Hindlimb muscle (tissue), 1 donor: ENCODE data around the gene DNAJC7. TPM values are rescaled to one million over a fixed set of nuclear protein-coding genes. Genes with fewer than 3 reads are reported as not detected.

Experiments
- DNase-seq: peaks from one replicate; pipeline ENCODE4 v3.0.0-alpha.2; 2013
- polyA plus RNA-seq: library from polyadenylated mRNA; unstranded; fragments of 120-200 nt; gene quantifications from one replicate; pipeline ENCODE4 v1.2.1, GENCODE V29; 2013; ENCODE audit not compliant: insufficient read length

DNAJC7 gene, protein sequence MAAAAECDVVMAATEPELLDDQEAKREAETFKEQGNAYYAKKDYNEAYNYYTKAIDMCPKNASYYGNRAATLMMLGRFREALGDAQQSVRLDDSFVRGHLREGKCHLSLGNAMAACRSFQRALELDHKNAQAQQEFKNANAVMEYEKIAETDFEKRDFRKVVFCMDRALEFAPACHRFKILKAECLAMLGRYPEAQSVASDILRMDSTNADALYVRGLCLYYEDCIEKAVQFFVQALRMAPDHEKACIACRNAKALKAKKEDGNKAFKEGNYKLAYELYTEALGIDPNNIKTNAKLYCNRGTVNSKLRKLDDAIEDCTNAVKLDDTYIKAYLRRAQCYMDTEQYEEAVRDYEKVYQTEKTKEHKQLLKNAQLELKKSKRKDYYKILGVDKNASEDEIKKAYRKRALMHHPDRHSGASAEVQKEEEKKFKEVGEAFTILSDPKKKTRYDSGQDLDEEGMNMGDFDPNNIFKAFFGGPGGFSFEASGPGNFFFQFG
- polyA plus RNA-seq = 95.6 TPM

DNA sequence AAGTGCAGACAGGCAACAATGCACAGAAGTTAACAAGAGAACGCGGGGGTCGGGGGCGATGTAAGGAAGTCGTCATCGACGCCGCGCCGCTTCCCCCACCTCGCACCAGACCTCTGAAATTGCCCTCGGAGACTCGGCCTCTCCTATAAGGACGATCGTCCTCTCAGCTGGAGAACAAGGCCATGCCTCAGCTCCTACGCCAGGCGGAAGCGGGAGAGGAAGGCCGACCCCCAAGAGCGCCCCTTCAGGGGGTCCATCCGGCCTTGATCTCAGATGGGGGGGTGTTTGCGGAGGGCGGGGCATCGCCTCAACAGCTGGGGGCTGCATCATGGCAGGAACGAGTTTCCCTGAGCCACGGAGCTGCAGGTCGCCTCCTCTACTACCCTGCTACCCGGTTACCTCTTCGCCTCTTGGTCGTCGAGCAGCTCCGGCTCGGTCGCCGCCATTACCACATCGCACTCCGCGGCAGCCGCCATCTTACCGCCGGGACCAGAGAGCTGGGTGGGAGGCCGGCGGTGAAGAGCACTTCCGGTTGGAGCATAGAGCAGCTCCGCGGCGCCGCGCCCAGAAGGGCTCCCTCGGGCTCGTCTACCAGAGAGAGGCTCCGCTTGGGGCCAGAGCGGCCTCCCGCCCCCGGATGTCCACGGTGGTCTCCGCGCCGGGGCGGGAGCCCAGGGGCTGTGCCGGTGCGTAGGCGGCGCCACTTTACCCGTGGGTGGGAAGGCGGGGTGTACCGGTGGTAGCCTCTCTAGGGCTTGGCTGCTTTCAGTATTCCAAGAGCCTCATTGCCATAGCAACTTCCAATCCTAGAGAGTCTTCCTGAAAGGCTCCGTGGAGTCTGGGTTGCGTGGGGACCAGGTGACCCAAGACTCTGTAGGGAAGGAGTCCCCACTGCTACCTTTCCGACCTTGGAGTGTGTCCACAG, at the start of gene DNAJC7:
TSS of gene DNAJC7 (minus strand) at position 499 of the 925 bp plus-strand sequence. CDS start at position 476, 23 bp downstream.
- peak; percentile 93 for DNase-seq

DNA sequence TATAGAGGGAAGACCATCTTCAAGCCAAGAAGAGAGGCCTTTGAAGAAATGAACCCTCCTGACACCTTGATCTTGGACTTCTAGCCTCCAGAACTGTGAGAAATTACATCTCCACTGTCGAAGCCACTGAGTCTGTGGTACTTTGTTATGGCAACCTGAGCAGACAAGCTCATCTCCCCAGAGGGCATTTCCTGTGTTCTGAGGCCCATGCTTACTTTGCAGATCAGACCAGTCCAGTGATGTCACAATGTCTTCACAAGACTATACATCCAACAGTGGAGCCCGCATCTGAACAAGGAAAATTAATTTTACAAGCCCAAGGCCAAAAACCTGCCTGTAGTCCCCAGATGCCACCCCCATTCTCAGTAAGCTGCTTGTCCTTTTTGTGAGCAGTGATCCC, 48.0 kb upstream of the DNAJC7 start:
- no peak for DNase-seq

DNA sequence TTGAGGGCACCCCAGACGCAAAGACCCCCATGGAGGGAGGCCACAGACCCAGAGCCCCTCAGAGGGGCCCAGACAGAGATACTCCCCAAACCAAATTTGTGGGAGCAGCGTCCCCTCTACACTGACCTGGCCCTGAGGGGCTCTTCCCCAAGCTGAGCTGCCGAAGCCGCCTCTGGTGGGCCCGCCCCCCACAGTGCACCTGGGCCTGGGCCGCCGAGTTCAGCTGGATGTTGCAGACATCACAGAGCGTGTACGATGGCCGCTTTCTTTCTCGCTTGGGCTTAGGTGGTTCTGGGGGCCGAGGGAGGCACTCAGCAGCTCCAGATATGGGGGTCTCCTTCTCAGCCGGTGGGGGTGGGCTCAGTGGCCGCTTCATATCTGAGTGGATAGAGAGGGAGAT, 45.4 kb upstream of the DNAJC7 start:
- no peak for DNase-seq

DNA sequence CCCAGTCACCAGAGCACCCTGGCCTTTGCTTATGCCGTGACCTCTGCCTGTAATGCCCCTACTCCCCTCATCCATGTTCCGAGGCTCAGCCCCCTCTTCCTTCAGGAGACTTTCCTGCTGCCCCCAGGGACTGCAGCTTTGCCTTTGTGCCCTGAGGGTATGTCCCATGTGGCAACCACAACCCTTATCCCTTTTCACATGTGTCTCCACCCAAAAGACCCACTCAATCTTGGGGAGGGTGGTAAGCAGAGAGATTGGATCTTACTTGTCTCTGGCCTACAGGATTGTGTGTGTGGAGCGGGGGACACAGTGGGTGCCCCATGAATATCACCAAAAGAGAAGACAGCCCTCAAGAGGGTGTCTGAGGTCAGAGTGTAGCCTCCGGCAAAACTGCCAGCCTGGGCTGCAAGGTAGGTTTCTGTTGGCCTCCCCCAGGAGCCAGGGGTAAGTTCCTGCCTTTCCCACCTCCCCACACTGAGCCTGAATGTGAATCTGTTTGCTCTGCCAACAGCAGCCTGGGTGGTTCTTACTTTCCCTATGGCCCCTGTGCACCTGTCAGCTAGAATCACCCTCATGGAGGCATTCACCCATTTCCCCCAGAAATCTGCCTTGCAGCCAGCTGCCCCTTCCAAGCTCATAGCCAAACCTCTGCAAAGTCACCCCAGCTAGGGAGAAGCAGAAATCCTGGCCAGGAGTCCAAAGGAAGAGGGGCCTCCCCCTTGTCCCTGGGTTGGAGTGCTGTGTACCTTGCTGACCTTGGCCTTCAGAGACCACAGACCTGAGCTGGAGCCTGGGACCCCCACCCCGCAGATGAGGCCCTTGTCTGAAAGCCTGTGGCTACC, 44.6 kb upstream of the DNAJC7 start:
- no peak for DNase-seq

DNA sequence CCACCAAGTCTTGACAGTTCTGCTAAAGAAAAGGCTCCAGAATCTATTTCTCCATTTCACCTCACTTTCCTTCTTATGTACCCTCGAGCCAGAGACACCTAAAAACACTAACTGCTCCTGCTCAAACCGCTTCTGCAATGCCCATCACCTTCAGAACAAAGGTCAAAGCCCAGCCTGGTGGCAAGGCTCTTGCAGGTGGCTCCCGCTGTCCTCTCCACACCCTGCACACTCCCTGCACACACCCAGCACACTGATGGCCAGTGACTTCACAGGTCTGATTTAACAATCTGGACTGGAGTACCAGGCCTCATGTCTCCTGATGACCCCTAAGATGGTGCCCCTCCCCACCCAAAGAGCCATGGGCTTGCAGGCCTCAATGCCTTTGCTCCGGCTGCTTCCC, 43.0 kb upstream of the DNAJC7 start:
- no peak for DNase-seq

DNA sequence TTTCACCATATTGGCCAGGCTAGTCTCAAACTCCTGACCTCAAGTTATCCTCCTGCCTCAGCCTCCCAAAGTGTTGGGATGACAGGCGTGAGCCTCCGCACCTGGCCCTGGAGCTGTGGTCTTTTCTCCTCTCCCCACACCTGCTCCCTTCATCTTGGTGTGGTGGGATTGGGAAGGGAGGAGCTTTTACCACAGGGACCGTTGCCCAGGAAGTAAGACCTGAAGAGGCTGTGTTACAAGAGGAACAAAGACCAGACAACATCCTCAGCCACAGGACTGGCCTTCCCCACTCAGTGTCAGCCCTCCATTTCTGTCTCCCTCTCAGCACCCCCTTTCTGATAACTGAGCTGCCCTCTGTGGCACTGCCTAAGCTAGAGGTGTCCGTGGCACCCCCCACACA, 42.6 kb upstream of the DNAJC7 start:
- no peak for DNase-seq

DNA sequence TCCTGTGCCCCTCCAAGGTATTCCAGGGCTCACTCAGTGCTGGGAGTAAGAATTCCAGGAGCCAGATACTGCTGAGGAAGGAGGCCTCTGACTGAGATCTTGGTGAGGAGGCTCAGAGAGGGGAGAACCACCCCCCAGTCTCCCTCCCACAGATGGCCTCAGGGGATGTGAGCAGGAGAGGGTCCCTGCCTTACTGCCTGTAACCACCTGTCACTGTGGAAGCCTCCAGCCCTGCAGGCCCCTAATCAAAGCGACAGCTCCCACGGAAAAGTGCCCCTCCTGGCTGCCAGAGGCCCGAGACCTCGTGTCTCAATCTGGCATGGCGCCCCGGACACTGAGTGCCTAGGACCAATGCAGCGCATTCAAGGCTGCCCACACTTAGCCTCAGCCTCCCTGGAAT, 40.8 kb upstream of the DNAJC7 start:
- DNase-seq = no peak

DNA sequence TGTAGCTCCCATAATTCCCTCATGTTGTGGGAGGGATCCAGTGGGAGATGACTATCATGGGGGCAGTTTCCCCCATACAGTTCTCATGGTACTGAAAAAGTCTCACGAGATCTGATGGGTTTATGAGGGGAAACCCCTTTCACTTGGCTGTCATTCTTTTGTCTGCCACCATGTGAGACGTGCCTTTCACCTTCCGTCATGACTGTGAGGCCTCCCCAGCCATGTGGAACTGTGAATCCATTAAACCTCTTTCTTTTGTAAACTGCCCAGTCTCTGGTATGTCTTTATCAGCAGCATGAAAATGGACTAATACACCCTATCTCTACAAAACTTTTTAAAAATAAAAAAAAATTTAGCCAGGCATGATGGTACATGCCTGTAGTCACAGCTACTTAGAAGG, 39.4 kb upstream of the DNAJC7 start:
- DNase-seq = no peak

DNA sequence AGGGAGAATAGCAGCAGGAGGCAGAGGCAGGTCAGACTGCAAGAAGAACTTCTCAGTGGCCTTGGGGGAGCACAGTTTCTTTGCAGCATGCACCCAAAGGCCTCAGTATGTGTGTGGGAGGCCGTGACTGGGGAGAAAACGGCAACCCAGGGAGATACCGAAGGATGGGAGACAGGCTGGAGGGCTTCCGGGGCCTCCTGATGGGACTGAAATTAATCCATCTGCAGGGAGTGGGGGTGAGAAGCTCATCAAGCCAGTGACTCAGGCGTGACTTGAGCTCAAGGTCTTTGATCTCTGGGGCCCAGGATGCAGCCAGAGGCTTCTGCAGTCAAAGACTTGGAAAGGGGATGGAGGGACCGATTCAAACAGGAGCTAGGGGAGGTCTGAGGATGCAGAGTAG, 38.3 kb upstream of the DNAJC7 start:
- no peak for DNase-seq

DNA sequence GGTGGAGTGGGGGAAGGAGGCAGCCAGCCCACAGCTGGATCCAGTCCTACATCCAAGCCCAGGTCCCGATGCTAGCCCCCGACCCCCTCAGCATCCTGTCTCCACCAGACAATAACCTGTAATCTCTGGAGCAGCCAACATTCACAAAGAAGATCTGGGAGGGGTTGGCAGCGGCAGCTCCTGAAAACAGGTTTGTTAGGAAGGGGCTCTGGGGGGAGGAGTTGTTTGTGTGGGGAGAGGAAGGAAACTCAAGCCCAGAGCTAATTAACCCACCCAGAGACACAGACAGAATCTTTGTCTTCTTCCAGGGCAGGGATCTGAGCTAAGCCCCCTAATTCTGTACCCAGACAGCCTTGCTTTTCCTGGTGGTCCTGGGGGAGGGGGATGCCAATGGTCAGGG, 37.8 kb upstream of the DNAJC7 start:
- no peak for DNase-seq

DNA sequence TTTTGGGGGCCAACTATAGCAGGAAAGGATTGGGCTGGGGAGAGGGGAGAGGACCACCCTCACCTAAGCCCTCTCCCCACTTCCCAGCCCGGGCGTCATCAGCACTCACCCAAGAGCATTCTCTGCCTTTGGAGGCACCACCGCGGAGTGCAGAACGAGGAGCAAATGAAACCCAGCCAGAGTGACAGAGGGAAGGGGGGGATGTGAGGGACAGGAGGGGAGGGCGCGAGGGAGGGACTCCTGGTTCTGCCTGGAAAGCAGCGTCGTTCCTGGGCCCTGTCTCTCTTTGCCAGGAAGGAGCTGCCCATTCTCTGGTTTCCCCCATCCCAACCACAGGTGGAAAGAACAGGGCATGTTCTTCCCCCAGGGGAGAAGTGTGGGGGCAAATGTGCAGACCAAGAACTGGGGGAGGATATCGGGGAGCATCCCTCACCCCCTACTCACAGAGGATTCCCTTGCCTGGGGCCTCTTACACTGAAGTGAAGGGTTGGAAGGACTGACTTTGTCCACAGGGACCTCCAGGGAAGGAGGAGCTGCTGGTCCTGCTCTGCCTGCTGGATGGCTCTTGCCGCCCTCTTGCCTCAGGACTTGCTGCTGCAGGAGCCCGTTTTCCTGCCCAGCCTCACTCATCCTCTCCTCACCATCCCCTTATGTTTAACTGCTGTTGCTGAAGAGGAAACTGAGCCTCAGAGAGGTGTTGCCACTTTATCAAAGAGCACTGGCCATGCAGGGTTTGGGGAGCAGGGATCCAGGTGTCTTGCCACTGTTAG, 36.7 kb upstream of the DNAJC7 start:
- DNase-seq = no peak

DNA sequence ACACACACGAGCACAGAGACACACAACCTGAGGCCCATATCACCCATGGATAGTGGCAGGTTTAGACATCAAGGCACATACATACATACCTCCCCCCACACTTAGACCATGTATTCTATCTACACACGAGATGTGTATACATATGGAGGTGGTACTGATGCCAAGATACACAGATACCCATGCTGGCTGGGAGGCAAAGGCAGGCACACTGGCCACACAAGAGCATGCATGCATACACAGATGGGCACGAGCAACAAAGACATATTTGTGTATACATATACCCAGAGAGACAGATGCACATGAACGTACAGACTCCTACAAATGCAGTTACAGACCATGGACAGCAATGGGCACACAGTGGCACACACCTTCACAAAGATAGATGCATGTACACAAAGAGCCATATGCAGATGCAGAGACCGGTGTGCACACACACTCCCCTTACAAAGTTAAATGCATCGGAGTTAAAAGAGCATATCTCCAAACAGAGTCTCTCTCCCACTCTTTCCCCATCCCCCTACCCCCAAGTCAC, 35.2 kb upstream of the DNAJC7 start:
- DNase-seq = no peak

DNA sequence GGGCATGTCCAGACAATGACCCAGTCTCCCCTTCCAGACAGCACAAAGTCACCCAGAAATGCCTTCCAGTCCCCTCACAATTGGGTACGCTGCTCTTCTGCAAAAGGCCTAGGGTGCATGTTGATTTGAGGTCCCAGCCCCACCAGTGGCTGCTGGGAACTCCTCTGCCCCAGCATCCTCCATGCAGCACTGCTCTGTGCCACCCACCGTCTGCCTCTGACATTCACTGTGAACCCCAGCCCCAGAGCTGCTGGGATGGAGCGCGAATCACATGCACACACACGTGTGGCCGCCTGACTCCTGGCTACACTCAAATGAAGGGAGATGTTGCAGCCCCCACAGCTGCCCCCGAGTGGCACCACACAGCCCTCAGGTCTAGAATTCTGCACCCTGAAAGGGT, 34.4 kb upstream of the DNAJC7 start:
- no peak for DNase-seq

DNA sequence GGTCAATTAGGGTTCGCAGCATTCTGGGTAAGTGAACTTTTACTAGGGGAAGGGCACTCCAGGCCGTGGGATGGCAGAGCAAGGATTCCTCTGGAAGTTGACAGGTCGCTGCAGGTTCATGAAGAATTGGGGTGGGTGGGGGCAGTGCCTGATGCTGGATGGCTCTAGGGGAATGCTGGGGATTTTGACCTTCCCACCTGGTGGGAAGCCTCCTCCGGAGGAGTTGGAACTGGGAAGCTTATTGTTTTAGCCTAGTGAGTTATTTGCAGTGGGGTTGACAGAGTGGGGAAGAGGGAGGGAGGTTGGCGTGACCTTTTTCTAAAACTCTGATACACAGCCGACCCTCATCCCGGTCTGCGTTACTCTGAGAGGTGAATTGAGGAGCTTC, 33.8 kb upstream of the DNAJC7 start:
- no peak for DNase-seq

DNA sequence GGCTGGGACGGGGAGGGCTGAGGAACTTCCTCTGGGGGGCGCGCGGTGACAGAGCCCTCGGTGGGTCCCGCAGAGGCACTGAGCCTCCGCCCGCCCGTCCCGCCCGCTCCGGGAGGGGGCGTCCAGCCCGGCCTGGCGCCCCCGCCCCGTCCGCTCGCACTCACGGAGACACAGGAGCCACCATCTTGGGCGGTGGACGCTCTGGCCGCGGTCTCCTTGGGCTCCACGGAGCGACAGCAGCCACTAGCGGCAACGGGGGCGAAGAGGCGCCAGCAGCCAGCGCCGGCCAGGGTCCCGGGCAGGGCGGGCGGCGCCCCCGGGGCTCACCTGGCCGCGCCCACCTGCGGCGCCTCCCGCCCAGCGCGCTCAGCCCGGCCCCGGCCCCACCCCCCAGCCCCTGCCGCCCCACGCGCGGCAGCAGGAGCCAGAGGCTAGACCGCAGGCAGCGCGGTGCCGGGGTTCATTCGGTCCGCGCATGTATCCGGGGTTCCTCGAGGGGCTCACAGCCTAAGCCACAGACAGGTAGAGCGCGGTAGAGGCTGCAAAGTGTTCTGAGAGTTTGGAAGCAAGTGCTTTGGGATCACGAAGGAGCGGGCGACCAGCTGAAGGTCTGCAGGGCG, 33.3 kb upstream of the DNAJC7 start, which contains the start of gene C17orf113:
TSS of gene C17orf113 (minus strand) at position 209 of the 620 bp plus-strand sequence. CDS start 7,225 bp downstream, outside the sequence.
- peak; percentile 53 for DNase-seq

DNA sequence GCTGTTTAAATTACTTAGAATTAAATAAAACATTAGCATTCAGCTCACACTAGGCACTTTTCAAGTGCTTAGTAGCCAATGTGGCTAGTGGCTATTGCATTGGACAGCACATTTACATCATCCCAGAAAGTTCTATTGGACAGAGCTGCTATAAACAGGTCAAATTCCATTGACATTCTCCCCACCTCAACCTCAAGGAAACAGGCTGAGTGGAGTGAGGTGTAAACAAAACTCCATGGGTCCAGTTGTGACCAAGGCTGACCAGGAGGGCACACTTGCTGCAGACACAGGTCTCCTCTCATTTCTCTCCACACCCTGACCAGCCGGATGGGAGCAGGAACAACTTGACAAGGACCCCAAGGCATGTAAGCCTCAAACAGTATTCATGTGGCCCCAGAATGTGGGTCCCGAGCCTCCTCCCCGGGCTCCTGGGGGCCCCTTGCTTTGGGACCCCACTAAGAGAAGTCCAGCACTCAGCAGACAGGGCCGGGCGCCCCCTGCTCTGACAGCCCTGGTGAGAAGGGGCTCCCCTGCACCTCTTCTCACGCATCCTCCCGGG, 32.7 kb upstream of the DNAJC7 start:
- DNase-seq = no peak

DNA sequence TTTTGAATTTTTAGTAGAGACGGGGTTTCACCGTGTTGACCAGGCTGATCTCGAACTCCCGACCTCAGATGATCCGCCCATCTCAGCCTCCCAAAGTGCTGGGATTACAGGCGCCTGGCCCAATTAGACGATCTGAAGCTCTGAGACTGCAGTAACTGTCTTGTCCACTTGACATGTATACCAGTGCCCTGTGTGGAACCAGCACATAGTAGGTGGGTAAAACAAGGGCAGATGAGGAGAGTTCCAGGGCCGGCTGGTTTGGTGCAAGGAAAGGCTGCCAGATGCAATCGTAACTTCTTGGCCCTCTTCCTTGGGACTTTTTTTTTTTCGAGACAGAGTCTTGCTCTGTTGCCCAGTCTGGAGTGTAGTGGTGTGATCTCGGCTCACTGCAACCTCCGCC, 30.1 kb upstream of the DNAJC7 start:
- DNase-seq = no peak

DNA sequence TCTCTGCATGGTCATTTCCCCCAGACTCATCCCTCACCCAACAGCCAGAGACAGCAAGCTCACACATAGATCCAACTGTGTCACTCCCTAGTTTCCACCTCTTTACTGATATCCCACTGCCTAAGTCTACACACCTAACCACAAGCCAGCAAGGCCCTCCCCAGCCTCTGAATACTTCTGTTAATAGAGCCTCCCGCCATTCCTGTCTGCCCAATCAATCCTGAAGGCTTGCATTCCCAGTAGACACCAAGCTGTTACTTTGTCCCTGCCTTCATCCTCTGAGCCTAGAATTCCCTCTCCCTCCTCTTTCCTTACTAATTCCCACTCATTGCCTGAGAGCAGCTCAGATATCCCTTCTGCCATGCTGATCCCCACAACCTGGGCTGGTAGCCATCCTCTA, 28.5 kb upstream of the DNAJC7 start:
- no peak for DNase-seq

DNA sequence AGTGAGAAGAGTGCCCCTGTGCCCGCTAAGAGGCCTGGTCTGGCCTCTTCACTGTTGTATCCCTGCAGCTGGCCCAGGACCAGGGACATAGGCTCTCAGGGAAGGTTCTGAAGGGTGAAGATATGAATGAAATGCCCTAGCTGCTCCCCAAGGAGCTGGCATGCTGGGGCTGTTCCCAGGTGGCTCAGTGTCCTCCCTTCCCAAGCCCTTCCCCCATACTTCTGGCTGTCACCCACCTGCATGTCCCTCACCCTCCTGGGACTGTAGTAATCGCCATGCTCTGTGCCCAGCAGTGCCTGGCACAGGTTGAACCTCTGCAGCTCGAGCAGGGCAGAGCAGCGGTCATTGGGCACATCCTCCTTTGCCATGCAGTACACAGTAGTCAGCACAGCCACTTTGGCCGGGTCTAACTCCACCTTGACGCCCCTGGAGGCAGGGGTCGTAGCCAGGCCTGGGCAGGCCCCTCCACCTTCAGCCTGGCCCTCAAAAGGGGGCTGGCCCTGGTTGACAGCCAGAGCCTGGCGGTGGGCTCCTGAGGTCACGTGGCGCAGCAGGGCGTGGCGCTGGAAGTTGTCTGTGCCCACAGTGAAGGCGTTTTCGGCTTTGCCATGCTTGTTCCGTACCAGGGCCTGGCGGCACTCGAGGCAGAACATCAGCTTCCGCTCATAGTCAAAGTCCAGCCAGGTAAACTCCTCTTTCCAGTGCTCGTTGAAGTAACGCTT, 25.5 kb upstream of the DNAJC7 start:
- DNase-seq = no peak

DNA sequence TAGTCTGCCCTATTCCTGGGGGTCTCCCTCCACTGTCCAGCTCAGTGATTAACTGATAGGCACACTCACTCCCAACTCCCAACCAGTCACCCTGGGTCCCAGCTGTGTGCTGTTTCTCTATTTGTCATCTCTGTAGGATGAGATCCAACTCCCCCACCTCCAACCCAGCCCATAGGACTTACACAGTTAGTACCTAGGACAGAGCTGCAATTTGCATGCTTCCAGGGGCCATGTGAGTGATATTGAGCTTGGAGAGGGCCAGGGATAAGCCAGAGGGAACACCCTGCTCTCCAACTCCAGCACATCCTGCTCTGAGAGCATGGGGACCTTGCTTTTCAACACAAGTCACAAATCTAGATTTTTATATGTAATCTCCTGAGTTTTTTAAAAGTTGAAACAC, 24.4 kb upstream of the DNAJC7 start:
- DNase-seq = no peak
